ENCODE results near the gene AOC2.

GRCh38 chr17:42880776-42881310, 36.5 kb downstream of the AOC2 start:
- no peak for TF ChIP-seq HDGF (IDR thresholded peaks at IDR 0.05; ENCODE audit: borderline replicate concordance)
- TF ChIP-seq SUZ12 (IDR thresholded peaks at IDR 0.05): no peak
- TF ChIP-seq SP1 (IDR thresholded peaks at IDR 0.05): no peak
- TF ChIP-seq FOXM1 (IDR thresholded peaks at IDR 0.05; ENCODE audit: borderline replicate concordance): no peak
- TF ChIP-seq NFRKB (IDR thresholded peaks at IDR 0.05): no peak

Data from HEK293T (cell line).